ENCODE data around the gene RARB.

DNA sequence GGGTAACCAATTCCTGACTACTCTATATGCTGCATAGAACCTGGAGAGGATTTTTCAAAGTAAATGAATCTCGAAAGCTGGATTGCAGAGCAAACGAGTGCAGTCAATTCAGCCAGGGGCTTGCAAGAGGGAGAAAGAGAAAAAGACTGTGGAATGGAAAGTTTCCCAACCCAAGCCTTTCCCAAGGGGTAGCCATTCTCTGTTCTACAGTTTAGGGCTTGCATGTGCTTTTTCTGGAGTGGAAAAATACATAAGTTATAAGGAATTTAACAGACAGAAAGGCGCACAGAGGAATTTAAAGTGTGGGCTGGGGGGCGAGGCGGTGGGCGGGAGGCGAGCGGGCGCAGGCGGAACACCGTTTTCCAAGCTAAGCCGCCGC is 511 bp upstream of the RARB start:
- TF ChIP-seq L3MBTL2 (conservative IDR thresholded peaks at IDR 0.05) (no peak; the same call in 1 of the 2 replicates), FOXM1 (IDR thresholded peaks at IDR 0.05; ENCODE audit: borderline replicate concordance) (no peak), SUZ12 (IDR thresholded peaks at IDR 0.05) (no peak), ELF4 (IDR thresholded peaks at IDR 0.05) (no peak), TARDBP (IDR thresholded peaks at IDR 0.05) (no peak), SP1 (IDR thresholded peaks at IDR 0.05) (no peak), HDGF (IDR thresholded peaks at IDR 0.05; ENCODE audit: borderline replicate concordance) (no peak), BHLHE40 (IDR thresholded peaks at IDR 0.05; ENCODE audit: borderline replicate concordance) (no peak), CTBP1 (IDR thresholded peaks at IDR 0.05; ENCODE audit: borderline replicate concordance) (no peak), FOXK2 (IDR thresholded peaks at IDR 0.05) (no peak), ZNF384 (IDR thresholded peaks at IDR 0.05) (no peak), ARNT (IDR thresholded peaks at IDR 0.05) (no peak), FOXA1 (IDR thresholded peaks at IDR 0.05) (no peak)
- TF ChIP-seq, protein P1, sequence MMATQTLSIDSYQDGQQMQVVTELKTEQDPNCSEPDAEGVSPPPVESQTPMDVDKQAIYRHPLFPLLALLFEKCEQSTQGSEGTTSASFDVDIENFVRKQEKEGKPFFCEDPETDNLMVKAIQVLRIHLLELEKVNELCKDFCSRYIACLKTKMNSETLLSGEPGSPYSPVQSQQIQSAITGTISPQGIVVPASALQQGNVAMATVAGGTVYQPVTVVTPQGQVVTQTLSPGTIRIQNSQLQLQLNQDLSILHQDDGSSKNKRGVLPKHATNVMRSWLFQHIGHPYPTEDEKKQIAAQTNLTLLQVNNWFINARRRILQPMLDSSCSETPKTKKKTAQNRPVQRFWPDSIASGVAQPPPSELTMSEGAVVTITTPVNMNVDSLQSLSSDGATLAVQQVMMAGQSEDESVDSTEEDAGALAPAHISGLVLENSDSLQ (IDR thresholded peaks at IDR 0.05) = no peak
